KMS-11 (cell line): ENCODE measurements around the gene GTPBP8.
"Not testable (repeated sequence)": the region's sequence is repeated elsewhere in the genome, so short reads cannot be mapped to it uniquely, and the experiment has no call there.

Experiments
- H2AFZ ChIP-seq: fragments of 200-600 bp; sonication (generic); 2 replicates; pipeline ENCODE4 v1.6.1; 2016; ENCODE audit warnings: antibody characterized with exemption, mixed run types, low read depth
- H3K27ac ChIP-seq: fragments of 200-600 bp; sonication (generic); 2 replicates; pipeline ENCODE4 v1.6.1; 2016; ENCODE audit warnings: mild to moderate bottlenecking, mixed run types
- H3K27me3 ChIP-seq: fragments of 200-600 bp; sonication (generic); 2 replicates; pipeline ENCODE4 v1.6.1; 2017; ENCODE audit warnings: mild to moderate bottlenecking, low read depth, mixed run types, moderate library complexity; ENCODE audit not compliant: insufficient read depth
- H3K36me3 ChIP-seq: fragments of 200-600 bp; sonication (generic); 2 replicates; pipeline ENCODE4 v1.6.1; 2017; ENCODE audit warnings: mild to moderate bottlenecking, mixed run types; ENCODE audit not compliant: insufficient read depth
- H3K4me1 ChIP-seq: fragments of 200-600 bp; sonication (generic); 2 replicates; pipeline ENCODE4 v1.6.1; 2016; ENCODE audit warnings: mild to moderate bottlenecking, low read depth, mixed run types; ENCODE audit not compliant: poor library complexity, severe bottlenecking
- H3K4me2 ChIP-seq: fragments of 200-600 bp; sonication (generic); 2 replicates; pipeline ENCODE4 v1.7.0; 2016; ENCODE audit warnings: mild to moderate bottlenecking, mixed run types
- H3K4me3 ChIP-seq: fragments of 200-600 bp; sonication (generic); IDR thresholded peaks from 2 replicates; pipeline ENCODE4 v1.6.1; 2017; ENCODE audit warnings: low read depth, low read length, mixed read lengths; ENCODE audit not compliant: insufficient read depth
- H3K79me2 ChIP-seq: fragments of 200-600 bp; sonication (generic); 2 replicates; pipeline ENCODE4 v1.6.1; 2016; ENCODE audit warnings: low read depth, mixed run types; ENCODE audit not compliant: insufficient read depth
- H3K9ac ChIP-seq: fragments of 200-600 bp; sonication (generic); 2 replicates; pipeline ENCODE4 v1.6.1; 2016; ENCODE audit warnings: mild to moderate bottlenecking, mixed run types
- H4K20me1 ChIP-seq: fragments of 200-600 bp; sonication (generic); 2 replicates; pipeline ENCODE4 v1.6.1; 2016; ENCODE audit warnings: mild to moderate bottlenecking, mixed run types; ENCODE audit not compliant: insufficient read depth
- CTCF ChIP-seq: fragments of 200-600 bp; sonication (generic); conservative IDR thresholded peaks from 2 replicates; pipeline ENCODE4 v1.6.1; 2017; ENCODE audit warnings: low read depth, mild to moderate bottlenecking, antibody characterized with exemption, low read length, moderate library complexity, mixed read lengths

Gene GTPBP8

GRCh38 chr3:113035387-113035982 lies 44.7 kb downstream of the GTPBP8 start:
- Histone ChIP-seq H3K36me3 (no peaks in the 10 kb centered on the region), H3K4me3 (no peak overlapping the region), H2AFZ (no peak overlapping the region), H3K27me3 (no peaks in the 10 kb centered on the region), H4K20me1 (no peaks in the 10 kb centered on the region), H3K4me2 (no peak overlapping the region), H3K9ac (no peak overlapping the region), H3K4me1 (no peaks in the 10 kb centered on the region), H3K79me2 (no peaks in the 10 kb centered on the region), H3K27ac (no peak overlapping the region)
- TF ChIP-seq CTCF = peak; percentile 95

GRCh38 chr3:113038328-113038727 lies 47.5 kb downstream of the GTPBP8 start:
- Histone ChIP-seq H3K4me2 (no peak overlapping the region), H3K4me1 (no peaks in the 10 kb centered on the region), H3K9ac (no peak overlapping the region), H4K20me1 (no peaks in the 10 kb centered on the region), H2AFZ (no peak overlapping the region), H3K4me3 (no peak overlapping the region), H3K27me3 (no peaks in the 10 kb centered on the region), H3K79me2 (no peaks in the 10 kb centered on the region), H3K27ac (no peak overlapping the region), H3K36me3 (no peaks in the 10 kb centered on the region)
- no peak for TF ChIP-seq CTCF

- no peaks in the 10 kb centered on the region for H3K27me3 ChIP-seq
- no peak for TF ChIP-seq CTCF
- no peak overlapping the region for H3K4me3 ChIP-seq
- no peaks in the 10 kb centered on the region for H3K79me2 ChIP-seq
- H4K20me1 ChIP-seq = no peaks in the 10 kb centered on the region
- H3K27ac ChIP-seq = no peak overlapping the region
- no peaks in the 10 kb centered on the region for H3K36me3 ChIP-seq
- no peak overlapping the region for H3K4me2 ChIP-seq
- no peak overlapping the region for H2AFZ ChIP-seq
- no peaks in the 10 kb centered on the region for H3K4me1 ChIP-seq
- H3K9ac ChIP-seq = no peak overlapping the region
These were observed 48.8 kb downstream of the GTPBP8 start for GRCh38 chr3:113039546-113039945.

- H3K79me2 ChIP-seq = no peaks in the 10 kb centered on the region
- no peak for TF ChIP-seq CTCF
- H3K36me3 ChIP-seq = no peaks in the 10 kb centered on the region
- H3K4me1 ChIP-seq = no peaks in the 10 kb centered on the region
- H4K20me1 ChIP-seq = no peaks in the 10 kb centered on the region
- no peak overlapping the region for H3K4me3 ChIP-seq
- H3K27me3 ChIP-seq = no peaks in the 10 kb centered on the region
- H3K9ac ChIP-seq = no peak overlapping the region
- H3K4me2 ChIP-seq = no peak overlapping the region
- no peak overlapping the region for H2AFZ ChIP-seq
- no peak overlapping the region for H3K27ac ChIP-seq
These were observed 49.4 kb downstream of the GTPBP8 start for GRCh38 chr3:113040231-113040630.

GRCh38 chr3:113043686-113044085 lies 52.9 kb downstream of the GTPBP8 start:
- H2AFZ ChIP-seq = no peak overlapping the region
- no peak overlapping the region for H3K9ac ChIP-seq
- H3K4me1 ChIP-seq = no peaks in the 10 kb centered on the region
- no peaks in the 10 kb centered on the region for H3K36me3 ChIP-seq
- H3K27me3 ChIP-seq = no peaks in the 10 kb centered on the region
- no peaks in the 10 kb centered on the region for H3K79me2 ChIP-seq
- no peak overlapping the region for H3K4me3 ChIP-seq
- TF ChIP-seq CTCF = no peak
- no peaks in the 10 kb centered on the region for H4K20me1 ChIP-seq
- no peak overlapping the region for H3K4me2 ChIP-seq
- no peak overlapping the region for H3K27ac ChIP-seq

- H3K4me1 ChIP-seq, H3K9ac ChIP-seq, H3K79me2 ChIP-seq, H3K36me3 ChIP-seq, H4K20me1 ChIP-seq, H3K27ac ChIP-seq, H3K4me3 ChIP-seq, H3K27me3 ChIP-seq, H2AFZ ChIP-seq, H3K4me2 ChIP-seq: not testable (repeated sequence)
These were observed 55.6 kb downstream of the GTPBP8 start for GRCh38 chr3:113046186-113046965.
